Measurements from ENCODE around the gene TAB2. TPM values are rescaled to one million over a fixed set of nuclear protein-coding genes. Genes with fewer than 3 reads are reported as not detected.
"Not testable (repeated sequence)": the region's sequence is repeated elsewhere in the genome, so short reads cannot be mapped to it uniquely, and the experiment has no call there.

Gene TAB2
- total and polyA plus RNA-seq, 2 experiments from 2014 or later: 19.8 to 59.2 TPM

DNA sequence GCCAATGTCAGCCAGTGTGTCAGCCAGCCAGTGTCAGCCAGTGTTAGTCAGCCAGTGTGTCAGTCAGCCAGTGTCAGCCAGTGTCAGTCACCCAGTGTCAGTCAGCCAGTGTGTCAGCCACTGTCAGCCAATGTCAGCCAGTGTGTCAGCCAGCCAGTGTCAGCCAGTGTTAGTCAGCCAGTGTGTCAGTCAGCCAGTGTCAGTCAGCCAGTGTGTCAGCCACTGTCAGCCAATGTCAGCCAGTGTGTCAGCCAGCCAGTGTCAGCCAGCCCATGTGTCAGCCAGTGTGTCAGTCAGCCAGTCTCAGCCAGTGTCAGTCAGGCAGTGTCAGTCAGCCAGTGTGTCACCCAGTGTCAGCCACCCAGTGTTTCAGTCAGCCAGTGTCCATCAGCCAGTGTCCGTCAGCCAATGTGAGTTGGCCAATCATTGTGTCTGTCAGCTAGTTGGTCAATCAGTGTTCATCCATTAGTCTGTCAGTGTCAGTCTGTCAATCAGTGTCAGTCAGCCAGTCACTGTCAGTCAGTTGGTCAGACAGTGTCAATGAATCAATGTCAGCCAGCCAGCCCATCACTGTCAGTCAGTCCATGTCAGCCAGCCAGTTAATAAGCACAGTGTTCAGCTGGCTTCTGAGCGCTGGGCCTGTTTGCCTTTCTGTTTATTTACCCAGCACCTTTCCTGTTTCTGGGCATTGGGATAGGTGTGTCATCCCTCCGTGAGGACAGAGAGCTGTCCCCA lies 127.0 kb downstream of the TAB2 start:
- not testable (repeated sequence) for H3K9me2 ChIP-seq (ENCODE audit: insufficient read depth); H3K4me3 Mint-ChIP-seq; H3K27ac ChIP-seq (ENCODE audit: low read depth); H3K36me3 Mint-ChIP-seq (ENCODE audit: low read depth); H3K27ac Mint-ChIP-seq; H2AFZ ChIP-seq; H3K27me3 ChIP-seq (ENCODE audit: insufficient read depth); H4K20me1 ChIP-seq (replicated peaks; ENCODE audit: insufficient read depth); H3K4me1 ChIP-seq (ENCODE audit: insufficient read depth); H3K4me2 ChIP-seq; H3K79me2 ChIP-seq (replicated peaks; ENCODE audit: insufficient read depth); ATAC-seq; H3K36me3 ChIP-seq (ENCODE audit: insufficient read depth); H3K4me3 ChIP-seq; H3F3A ChIP-seq (replicated peaks; ENCODE audit: low read depth); DNase-seq (ENCODE audit: low spot score); H3K9me3 Mint-ChIP-seq
- peaks cover 11% of the 10 kb centered on the region for H3K4me1 Mint-ChIP-seq
- H3K27me3 Mint-ChIP-seq (ENCODE audit: insufficient read depth, low read depth, poor library complexity): peaks cover 12% of the 10 kb centered on the region

GRCh38 chr6:149445095-149445466 lies 127.6 kb downstream of the TAB2 start:
- no peak overlapping the region for H3K4me3 Mint-ChIP-seq

DNA sequence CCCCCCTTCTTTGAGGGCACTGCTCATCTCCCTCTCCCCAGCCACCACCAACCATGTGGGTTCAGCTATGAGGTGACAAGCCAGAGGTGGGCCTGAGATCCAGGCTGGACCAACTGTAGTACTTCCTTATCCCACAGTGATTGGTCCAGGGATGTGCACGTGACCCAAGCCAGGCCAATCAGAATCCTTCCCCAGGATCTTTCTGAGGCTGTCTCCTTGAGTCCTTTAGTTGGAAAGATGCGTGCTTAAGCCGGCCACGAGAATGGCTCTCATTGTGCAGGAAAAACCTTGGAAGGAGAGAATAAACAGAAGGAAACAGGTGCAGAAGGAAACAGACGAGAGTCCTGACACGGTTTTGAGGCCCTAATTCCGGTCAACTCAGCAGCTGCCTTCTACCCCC lies 128.1 kb downstream of the TAB2 start:
- ATAC-seq (no peak), DNase-seq (ENCODE audit: low spot score) (no peak)
- Histone ChIP-seq H4K20me1 (replicated peaks; ENCODE audit: insufficient read depth) (no peaks in the 10 kb centered on the region), H3K36me3 (ENCODE audit: insufficient read depth) (no peaks in the 10 kb centered on the region), H3K4me1 (ENCODE audit: insufficient read depth) (no peaks in the 10 kb centered on the region), H3K27me3 (ENCODE audit: insufficient read depth) (peaks cover 12% of the 10 kb centered on the region), H3K79me2 (replicated peaks; ENCODE audit: insufficient read depth) (no peaks in the 10 kb centered on the region), H3K27ac (ENCODE audit: low read depth) (no peak overlapping the region), H3F3A (replicated peaks; ENCODE audit: low read depth) (no peaks in the 10 kb centered on the region), H3K4me3 (no peak overlapping the region), H3K4me2 (no peak overlapping the region), H3K9me2 (ENCODE audit: insufficient read depth) (no peaks in the 10 kb centered on the region), H2AFZ (no peak overlapping the region)
- Mint-ChIP-seq H3K4me1 (peaks cover 7% of the 10 kb centered on the region), H3K9me3 (no peaks in the 10 kb centered on the region), H3K36me3 (ENCODE audit: low read depth) (no peaks in the 10 kb centered on the region), H3K27ac (no peak overlapping the region), H3K4me3 (no peak overlapping the region), H3K27me3 (ENCODE audit: insufficient read depth, low read depth, poor library complexity) (peaks cover 14% of the 10 kb centered on the region)
- TF ChIP-seq, protein P1, sequence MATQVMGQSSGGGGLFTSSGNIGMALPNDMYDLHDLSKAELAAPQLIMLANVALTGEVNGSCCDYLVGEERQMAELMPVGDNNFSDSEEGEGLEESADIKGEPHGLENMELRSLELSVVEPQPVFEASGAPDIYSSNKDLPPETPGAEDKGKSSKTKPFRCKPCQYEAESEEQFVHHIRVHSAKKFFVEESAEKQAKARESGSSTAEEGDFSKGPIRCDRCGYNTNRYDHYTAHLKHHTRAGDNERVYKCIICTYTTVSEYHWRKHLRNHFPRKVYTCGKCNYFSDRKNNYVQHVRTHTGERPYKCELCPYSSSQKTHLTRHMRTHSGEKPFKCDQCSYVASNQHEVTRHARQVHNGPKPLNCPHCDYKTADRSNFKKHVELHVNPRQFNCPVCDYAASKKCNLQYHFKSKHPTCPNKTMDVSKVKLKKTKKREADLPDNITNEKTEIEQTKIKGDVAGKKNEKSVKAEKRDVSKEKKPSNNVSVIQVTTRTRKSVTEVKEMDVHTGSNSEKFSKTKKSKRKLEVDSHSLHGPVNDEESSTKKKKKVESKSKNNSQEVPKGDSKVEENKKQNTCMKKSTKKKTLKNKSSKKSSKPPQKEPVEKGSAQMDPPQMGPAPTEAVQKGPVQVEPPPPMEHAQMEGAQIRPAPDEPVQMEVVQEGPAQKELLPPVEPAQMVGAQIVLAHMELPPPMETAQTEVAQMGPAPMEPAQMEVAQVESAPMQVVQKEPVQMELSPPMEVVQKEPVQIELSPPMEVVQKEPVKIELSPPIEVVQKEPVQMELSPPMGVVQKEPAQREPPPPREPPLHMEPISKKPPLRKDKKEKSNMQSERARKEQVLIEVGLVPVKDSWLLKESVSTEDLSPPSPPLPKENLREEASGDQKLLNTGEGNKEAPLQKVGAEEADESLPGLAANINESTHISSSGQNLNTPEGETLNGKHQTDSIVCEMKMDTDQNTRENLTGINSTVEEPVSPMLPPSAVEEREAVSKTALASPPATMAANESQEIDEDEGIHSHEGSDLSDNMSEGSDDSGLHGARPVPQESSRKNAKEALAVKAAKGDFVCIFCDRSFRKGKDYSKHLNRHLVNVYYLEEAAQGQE (IDR thresholded peaks at IDR 0.05; ENCODE audit: unreplicated experiment): no peak
- TF ChIP-seq NANOG (IDR thresholded peaks at IDR 0.05; ENCODE audit: borderline replicate concordance) (no peak), STAT1 (IDR thresholded peaks at IDR 0.05; ENCODE audit: unreplicated experiment) (no peak), JUNB (IDR thresholded peaks at IDR 0.05; ENCODE audit: unreplicated experiment) (no peak)
- TF ChIP-seq, protein P2, sequence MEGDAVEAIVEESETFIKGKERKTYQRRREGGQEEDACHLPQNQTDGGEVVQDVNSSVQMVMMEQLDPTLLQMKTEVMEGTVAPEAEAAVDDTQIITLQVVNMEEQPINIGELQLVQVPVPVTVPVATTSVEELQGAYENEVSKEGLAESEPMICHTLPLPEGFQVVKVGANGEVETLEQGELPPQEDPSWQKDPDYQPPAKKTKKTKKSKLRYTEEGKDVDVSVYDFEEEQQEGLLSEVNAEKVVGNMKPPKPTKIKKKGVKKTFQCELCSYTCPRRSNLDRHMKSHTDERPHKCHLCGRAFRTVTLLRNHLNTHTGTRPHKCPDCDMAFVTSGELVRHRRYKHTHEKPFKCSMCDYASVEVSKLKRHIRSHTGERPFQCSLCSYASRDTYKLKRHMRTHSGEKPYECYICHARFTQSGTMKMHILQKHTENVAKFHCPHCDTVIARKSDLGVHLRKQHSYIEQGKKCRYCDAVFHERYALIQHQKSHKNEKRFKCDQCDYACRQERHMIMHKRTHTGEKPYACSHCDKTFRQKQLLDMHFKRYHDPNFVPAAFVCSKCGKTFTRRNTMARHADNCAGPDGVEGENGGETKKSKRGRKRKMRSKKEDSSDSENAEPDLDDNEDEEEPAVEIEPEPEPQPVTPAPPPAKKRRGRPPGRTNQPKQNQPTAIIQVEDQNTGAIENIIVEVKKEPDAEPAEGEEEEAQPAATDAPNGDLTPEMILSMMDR (conservative IDR thresholded peaks at IDR 0.05; ENCODE audit: low read depth in 2 of 2): no peak

More at GRCh38 chr6:149445095-149445466, 127.6 kb downstream of the TAB2 start:
- Histone ChIP-seq H4K20me1 (replicated peaks; ENCODE audit: insufficient read depth) (no peaks in the 10 kb centered on the region), H3K9me2 (ENCODE audit: insufficient read depth) (no peaks in the 10 kb centered on the region), H3K27me3 (ENCODE audit: insufficient read depth) (peaks cover 7% of the 10 kb centered on the region), H3K27ac (ENCODE audit: low read depth) (no peak overlapping the region), H3K36me3 (ENCODE audit: insufficient read depth) (no peaks in the 10 kb centered on the region), H2AFZ (no peak overlapping the region), H3K79me2 (replicated peaks; ENCODE audit: insufficient read depth) (no peaks in the 10 kb centered on the region), H3F3A (replicated peaks; ENCODE audit: low read depth) (no peaks in the 10 kb centered on the region), H3K4me2 (no peak overlapping the region), H3K4me3 (no peak overlapping the region), H3K4me1 (ENCODE audit: insufficient read depth) (no peaks in the 10 kb centered on the region)
- DNase-seq (ENCODE audit: low spot score) (no peak), ATAC-seq (no peak)
- no peaks in the 10 kb centered on the region for H3K9me3 Mint-ChIP-seq
- H3K36me3 Mint-ChIP-seq (ENCODE audit: low read depth): no peaks in the 10 kb centered on the region
- peaks cover 12% of the 10 kb centered on the region for H3K27me3 Mint-ChIP-seq (ENCODE audit: insufficient read depth, low read depth, poor library complexity)
- H3K27ac Mint-ChIP-seq: no peak overlapping the region
- peaks cover 11% of the 10 kb centered on the region for H3K4me1 Mint-ChIP-seq
- no peak for TF ChIP-seq STAT1 (IDR thresholded peaks at IDR 0.05; ENCODE audit: unreplicated experiment)
- TF ChIP-seq, protein P1 (IDR thresholded peaks at IDR 0.05; ENCODE audit: unreplicated experiment): no peak
- TF ChIP-seq EZH2phosphoT487 (IDR thresholded peaks at IDR 0.05; ENCODE audit: unreplicated experiment): no peak
